WTC11 (cell line): Measurements from ENCODE around the gene SMARCE1. TPM values are rescaled to one million over a fixed set of nuclear protein-coding genes. Genes with fewer than 3 reads are reported as not detected.

Source experiments
- ATAC-seq: fragments of 200-7000 bp; cut with Tn5 transposase; 2 replicates; pipeline ENCODE4 v1.10.0; 2021; ENCODE audit warnings: mild to moderate bottlenecking, moderate library complexity
- CTCF ChIA-PET: fragments of 300-600 bp; sonication (Branson Sonifier 250); formaldehyde crosslinking; loops from one replicate; lab custom pipeline; 2021; ENCODE audit warnings: antibody characterized with exemption; lab: Charles Lee
- POLR2A ChIA-PET: fragments of 350-600 bp; sonication (Branson Sonifier 250); formaldehyde crosslinking; loops from one replicate; lab custom pipeline; 2021; ENCODE audit warnings: antibody characterized with exemption; lab: Charles Lee
- DNase-seq: peaks from one replicate; pipeline ENCODE4 v3.0.0; 2021; ENCODE audit warnings: low spot score
- H3K27ac Mint-ChIP-seq: 2 replicates; pipeline ENCODE4 v1.8.0; 2021; ENCODE audit warnings: mixed read lengths
- H3K27me3 Mint-ChIP-seq: 2 replicates; pipeline ENCODE4 v1.8.0; 2021; ENCODE audit warnings: low read depth, mild to moderate bottlenecking, moderate library complexity, mixed read lengths
- H3K36me3 Mint-ChIP-seq: 2 replicates; pipeline ENCODE4 v1.8.0; 2021; ENCODE audit warnings: mixed read lengths
- H3K4me1 Mint-ChIP-seq: 2 replicates; pipeline ENCODE4 v1.8.0; 2022; ENCODE audit warnings: mixed read lengths
- H3K4me3 Mint-ChIP-seq: 2 replicates; pipeline ENCODE4 v1.8.0; 2021; ENCODE audit warnings: mild to moderate bottlenecking, moderate library complexity, mixed read lengths
- H3K9me3 Mint-ChIP-seq: 2 replicates; pipeline ENCODE4 v1.8.0; 2021; ENCODE audit warnings: mixed read lengths
- FOXP1 ChIP-seq: sonication (generic); formaldehyde crosslinking; IDR thresholded peaks from 2 replicates; pipeline ENCODE4 v1.8.0; 2022; ENCODE audit warnings: missing genetic modification reagents, mild to moderate bottlenecking, moderate library complexity, borderline replicate concordance
- GABPB1 ChIP-seq: sonication (generic); formaldehyde crosslinking; IDR thresholded peaks from 2 replicates; pipeline ENCODE4 v1.8.1; 2023; ENCODE audit warnings: mild to moderate bottlenecking, missing genetic modification reagents
- IRF2 ChIP-seq: sonication (generic); formaldehyde crosslinking; IDR thresholded peaks from 2 replicates; pipeline ENCODE4 v1.8.0; 2022; ENCODE audit warnings: low read depth, missing genetic modification reagents, borderline replicate concordance
- JAZF1 ChIP-seq: fragments of 250-450 bp; sonication (Bioruptor Pico); IDR thresholded peaks from 2 replicates; pipeline ENCODE4 v1.9.0; 2021; ENCODE audit warnings: moderate library complexity, mild to moderate bottlenecking, inconsistent platforms
- MYBL2 ChIP-seq: sonication (generic); formaldehyde crosslinking; IDR thresholded peaks from 2 replicates; pipeline ENCODE4 v1.8.1; 2023; ENCODE audit warnings: mild to moderate bottlenecking, moderate library complexity, missing genetic modification reagents
- NR2C2 ChIP-seq: sonication (generic); formaldehyde crosslinking; IDR thresholded peaks from 2 replicates; pipeline ENCODE4 v1.8.0; 2022; ENCODE audit warnings: mild to moderate bottlenecking, missing genetic modification reagents
- OVOL2 ChIP-seq: fragments of 250-450 bp; sonication (Bioruptor Pico); IDR thresholded peaks from 2 replicates; pipeline ENCODE4 v1.9.0; 2021; ENCODE audit warnings: mild to moderate bottlenecking, borderline replicate concordance
- RORB ChIP-seq: fragments of 250-450 bp; sonication (Bioruptor Pico); IDR thresholded peaks from 2 replicates; pipeline ENCODE4 v1.9.0; 2021; ENCODE audit warnings: mild to moderate bottlenecking
- SMAD4 ChIP-seq: sonication (generic); formaldehyde crosslinking; IDR thresholded peaks from 2 replicates; pipeline ENCODE4 v1.8.0; 2022; ENCODE audit warnings: mild to moderate bottlenecking, missing genetic modification reagents
- TCF7 ChIP-seq: sonication (generic); formaldehyde crosslinking; IDR thresholded peaks from 2 replicates; pipeline ENCODE4 v1.8.0; 2022; ENCODE audit warnings: mild to moderate bottlenecking, low read depth, missing genetic modification reagents, moderate library complexity
- ZNF232 ChIP-seq: sonication (generic); formaldehyde crosslinking; IDR thresholded peaks from 2 replicates; pipeline ENCODE4 v1.8.0; 2022; ENCODE audit warnings: mild to moderate bottlenecking, missing genetic modification reagents
- ZNF671 ChIP-seq: fragments of 250-450 bp; sonication (Bioruptor Pico); IDR thresholded peaks from 2 replicates; pipeline ENCODE4 v1.8.0; 2021; ENCODE audit warnings: mild to moderate bottlenecking
- total RNA-seq: library from RNA; stranded (reverse); gene quantifications from 3 replicates; pipeline ENCODE4 v1.2.3, GENCODE V29; 2021
- TF ChIP-seq, protein P1 (sequence below): sonication (generic); formaldehyde crosslinking; IDR thresholded peaks from 2 replicates; pipeline ENCODE4 v1.8.0; 2022; ENCODE audit warnings: mild to moderate bottlenecking, missing genetic modification reagents
- TF ChIP-seq, protein P2 (sequence below): sonication (generic); formaldehyde crosslinking; IDR thresholded peaks from 2 replicates; pipeline ENCODE4 v1.8.1; 2023; ENCODE audit warnings: mild to moderate bottlenecking, missing genetic modification reagents
- TF ChIP-seq, protein P3 (sequence below): sonication (generic); formaldehyde crosslinking; IDR thresholded peaks from 2 replicates; pipeline ENCODE4 v1.8.1; 2022; ENCODE audit warnings: low read depth, missing genetic modification reagents, borderline replicate concordance
- TF ChIP-seq, protein P4 (sequence below): sonication (generic); formaldehyde crosslinking; conservative IDR thresholded peaks from 2 replicates; pipeline ENCODE4 v1.8.1; 2023; ENCODE audit warnings: mild to moderate bottlenecking, low read depth, missing genetic modification reagents, moderate library complexity
- TF ChIP-seq, protein P5 (sequence below): sonication (generic); formaldehyde crosslinking; IDR thresholded peaks from 2 replicates; pipeline ENCODE4 v1.8.0; 2023; ENCODE audit warnings: missing genetic modification reagents
- TF ChIP-seq, protein P6 (sequence below): sonication (generic); formaldehyde crosslinking; IDR thresholded peaks from 2 replicates; pipeline ENCODE4 v1.8.0; 2023; ENCODE audit warnings: mild to moderate bottlenecking, missing genetic modification reagents
- TF ChIP-seq, protein P7 (sequence below): sonication (generic); formaldehyde crosslinking; IDR thresholded peaks from 2 replicates; pipeline ENCODE4 v1.8.1; 2023; ENCODE audit warnings: mild to moderate bottlenecking, missing genetic modification reagents, borderline replicate concordance

The SMARCE1 gene
- total RNA-seq, 1 experiment from 2014 or later: 109 TPM

DNA sequence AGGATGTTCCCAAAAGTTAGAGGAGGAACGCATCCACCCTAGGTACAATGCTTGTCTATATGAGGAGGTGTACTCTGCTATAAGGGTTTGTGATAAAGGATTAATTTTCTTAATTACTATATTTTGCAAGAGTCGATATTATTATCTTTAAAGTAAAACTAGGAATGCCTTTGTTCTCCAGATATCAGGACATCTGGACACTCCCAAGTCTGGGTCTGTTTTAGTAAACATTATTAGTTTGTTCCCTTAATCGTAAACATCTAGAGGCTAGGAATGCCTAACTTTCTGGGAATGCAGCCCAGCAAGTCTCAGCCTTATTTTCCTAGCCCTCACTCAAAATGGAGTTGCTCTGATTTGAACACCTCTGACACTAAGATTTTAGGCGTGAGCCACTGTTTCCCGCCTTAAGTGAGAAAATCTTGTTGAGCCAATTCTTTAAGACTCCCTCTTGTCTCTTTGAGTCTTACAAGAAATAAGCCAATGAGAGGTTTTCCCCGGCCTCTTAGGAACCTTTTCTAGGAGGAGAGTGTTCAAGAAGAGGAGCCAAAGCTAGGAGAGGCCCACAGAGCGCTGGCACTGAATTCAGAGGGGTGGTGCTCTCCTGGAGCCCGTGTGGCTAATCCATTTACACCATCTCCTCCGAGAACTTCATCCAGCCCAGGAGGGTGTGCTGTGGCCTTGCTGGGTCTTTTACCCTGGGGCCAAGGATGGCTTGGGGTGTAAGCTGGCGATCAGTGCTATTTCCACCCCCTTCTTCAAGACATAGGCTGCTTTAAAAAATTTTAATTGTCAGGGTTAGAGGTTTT is 40.9 kb downstream of the SMARCE1 start:
- CTCF ChIA-PET: interaction anchor here (1.0 to 1.4 kb wide), 3 partner anchors 9 to 47 kb away, joined by 4 to 9 read pairs (median 8); no protein-coding TSS in a partner anchor
- H3K27me3 Mint-ChIP-seq: no peaks in the 10 kb centered on the region; the same call in 1 of the 2 replicates
- H3K36me3 Mint-ChIP-seq: no peaks in the 10 kb centered on the region
- TF ChIP-seq, protein P1, sequence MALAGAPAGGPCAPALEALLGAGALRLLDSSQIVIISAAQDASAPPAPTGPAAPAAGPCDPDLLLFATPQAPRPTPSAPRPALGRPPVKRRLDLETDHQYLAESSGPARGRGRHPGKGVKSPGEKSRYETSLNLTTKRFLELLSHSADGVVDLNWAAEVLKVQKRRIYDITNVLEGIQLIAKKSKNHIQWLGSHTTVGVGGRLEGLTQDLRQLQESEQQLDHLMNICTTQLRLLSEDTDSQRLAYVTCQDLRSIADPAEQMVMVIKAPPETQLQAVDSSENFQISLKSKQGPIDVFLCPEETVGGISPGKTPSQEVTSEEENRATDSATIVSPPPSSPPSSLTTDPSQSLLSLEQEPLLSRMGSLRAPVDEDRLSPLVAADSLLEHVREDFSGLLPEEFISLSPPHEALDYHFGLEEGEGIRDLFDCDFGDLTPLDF: no peak
- TF ChIP-seq SMAD4 (CRISPR knock-in tag) (no peak), MYBL2 (CRISPR knock-in tag) (no peak), JAZF1 (no peak), GABPB1 (no peak), IRF2 (no peak), ZNF232 (CRISPR knock-in tag) (no peak), NR2C2 (CRISPR knock-in tag) (no peak), RORB (CRISPR knock-in tag) (no peak), ZNF671 (no peak), OVOL2 (no peak), FOXP1 (CRISPR knock-in tag) (no peak), TCF7 (no peak)
- TF ChIP-seq, protein P2, sequence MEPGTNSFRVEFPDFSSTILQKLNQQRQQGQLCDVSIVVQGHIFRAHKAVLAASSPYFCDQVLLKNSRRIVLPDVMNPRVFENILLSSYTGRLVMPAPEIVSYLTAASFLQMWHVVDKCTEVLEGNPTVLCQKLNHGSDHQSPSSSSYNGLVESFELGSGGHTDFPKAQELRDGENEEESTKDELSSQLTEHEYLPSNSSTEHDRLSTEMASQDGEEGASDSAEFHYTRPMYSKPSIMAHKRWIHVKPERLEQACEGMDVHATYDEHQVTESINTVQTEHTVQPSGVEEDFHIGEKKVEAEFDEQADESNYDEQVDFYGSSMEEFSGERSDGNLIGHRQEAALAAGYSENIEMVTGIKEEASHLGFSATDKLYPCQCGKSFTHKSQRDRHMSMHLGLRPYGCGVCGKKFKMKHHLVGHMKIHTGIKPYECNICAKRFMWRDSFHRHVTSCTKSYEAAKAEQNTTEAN: no peak
- TF ChIP-seq, protein P3, sequence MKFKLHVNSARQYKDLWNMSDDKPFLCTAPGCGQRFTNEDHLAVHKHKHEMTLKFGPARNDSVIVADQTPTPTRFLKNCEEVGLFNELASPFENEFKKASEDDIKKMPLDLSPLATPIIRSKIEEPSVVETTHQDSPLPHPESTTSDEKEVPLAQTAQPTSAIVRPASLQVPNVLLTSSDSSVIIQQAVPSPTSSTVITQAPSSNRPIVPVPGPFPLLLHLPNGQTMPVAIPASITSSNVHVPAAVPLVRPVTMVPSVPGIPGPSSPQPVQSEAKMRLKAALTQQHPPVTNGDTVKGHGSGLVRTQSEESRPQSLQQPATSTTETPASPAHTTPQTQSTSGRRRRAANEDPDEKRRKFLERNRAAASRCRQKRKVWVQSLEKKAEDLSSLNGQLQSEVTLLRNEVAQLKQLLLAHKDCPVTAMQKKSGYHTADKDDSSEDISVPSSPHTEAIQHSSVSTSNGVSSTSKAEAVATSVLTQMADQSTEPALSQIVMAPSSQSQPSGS: no peak
- TF ChIP-seq, protein P4, sequence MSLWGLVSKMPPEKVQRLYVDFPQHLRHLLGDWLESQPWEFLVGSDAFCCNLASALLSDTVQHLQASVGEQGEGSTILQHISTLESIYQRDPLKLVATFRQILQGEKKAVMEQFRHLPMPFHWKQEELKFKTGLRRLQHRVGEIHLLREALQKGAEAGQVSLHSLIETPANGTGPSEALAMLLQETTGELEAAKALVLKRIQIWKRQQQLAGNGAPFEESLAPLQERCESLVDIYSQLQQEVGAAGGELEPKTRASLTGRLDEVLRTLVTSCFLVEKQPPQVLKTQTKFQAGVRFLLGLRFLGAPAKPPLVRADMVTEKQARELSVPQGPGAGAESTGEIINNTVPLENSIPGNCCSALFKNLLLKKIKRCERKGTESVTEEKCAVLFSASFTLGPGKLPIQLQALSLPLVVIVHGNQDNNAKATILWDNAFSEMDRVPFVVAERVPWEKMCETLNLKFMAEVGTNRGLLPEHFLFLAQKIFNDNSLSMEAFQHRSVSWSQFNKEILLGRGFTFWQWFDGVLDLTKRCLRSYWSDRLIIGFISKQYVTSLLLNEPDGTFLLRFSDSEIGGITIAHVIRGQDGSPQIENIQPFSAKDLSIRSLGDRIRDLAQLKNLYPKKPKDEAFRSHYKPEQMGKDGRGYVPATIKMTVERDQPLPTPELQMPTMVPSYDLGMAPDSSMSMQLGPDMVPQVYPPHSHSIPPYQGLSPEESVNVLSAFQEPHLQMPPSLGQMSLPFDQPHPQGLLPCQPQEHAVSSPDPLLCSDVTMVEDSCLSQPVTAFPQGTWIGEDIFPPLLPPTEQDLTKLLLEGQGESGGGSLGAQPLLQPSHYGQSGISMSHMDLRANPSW (CRISPR knock-in tag): no peak
- TF ChIP-seq, protein P5, sequence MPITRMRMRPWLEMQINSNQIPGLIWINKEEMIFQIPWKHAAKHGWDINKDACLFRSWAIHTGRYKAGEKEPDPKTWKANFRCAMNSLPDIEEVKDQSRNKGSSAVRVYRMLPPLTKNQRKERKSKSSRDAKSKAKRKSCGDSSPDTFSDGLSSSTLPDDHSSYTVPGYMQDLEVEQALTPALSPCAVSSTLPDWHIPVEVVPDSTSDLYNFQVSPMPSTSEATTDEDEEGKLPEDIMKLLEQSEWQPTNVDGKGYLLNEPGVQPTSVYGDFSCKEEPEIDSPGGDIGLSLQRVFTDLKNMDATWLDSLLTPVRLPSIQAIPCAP (CRISPR knock-in tag): no peak
- TF ChIP-seq, protein P6, sequence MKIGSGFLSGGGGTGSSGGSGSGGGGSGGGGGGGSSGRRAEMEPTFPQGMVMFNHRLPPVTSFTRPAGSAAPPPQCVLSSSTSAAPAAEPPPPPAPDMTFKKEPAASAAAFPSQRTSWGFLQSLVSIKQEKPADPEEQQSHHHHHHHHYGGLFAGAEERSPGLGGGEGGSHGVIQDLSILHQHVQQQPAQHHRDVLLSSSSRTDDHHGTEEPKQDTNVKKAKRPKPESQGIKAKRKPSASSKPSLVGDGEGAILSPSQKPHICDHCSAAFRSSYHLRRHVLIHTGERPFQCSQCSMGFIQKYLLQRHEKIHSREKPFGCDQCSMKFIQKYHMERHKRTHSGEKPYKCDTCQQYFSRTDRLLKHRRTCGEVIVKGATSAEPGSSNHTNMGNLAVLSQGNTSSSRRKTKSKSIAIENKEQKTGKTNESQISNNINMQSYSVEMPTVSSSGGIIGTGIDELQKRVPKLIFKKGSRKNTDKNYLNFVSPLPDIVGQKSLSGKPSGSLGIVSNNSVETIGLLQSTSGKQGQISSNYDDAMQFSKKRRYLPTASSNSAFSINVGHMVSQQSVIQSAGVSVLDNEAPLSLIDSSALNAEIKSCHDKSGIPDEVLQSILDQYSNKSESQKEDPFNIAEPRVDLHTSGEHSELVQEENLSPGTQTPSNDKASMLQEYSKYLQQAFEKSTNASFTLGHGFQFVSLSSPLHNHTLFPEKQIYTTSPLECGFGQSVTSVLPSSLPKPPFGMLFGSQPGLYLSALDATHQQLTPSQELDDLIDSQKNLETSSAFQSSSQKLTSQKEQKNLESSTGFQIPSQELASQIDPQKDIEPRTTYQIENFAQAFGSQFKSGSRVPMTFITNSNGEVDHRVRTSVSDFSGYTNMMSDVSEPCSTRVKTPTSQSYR: no peak
- TF ChIP-seq, protein P7, sequence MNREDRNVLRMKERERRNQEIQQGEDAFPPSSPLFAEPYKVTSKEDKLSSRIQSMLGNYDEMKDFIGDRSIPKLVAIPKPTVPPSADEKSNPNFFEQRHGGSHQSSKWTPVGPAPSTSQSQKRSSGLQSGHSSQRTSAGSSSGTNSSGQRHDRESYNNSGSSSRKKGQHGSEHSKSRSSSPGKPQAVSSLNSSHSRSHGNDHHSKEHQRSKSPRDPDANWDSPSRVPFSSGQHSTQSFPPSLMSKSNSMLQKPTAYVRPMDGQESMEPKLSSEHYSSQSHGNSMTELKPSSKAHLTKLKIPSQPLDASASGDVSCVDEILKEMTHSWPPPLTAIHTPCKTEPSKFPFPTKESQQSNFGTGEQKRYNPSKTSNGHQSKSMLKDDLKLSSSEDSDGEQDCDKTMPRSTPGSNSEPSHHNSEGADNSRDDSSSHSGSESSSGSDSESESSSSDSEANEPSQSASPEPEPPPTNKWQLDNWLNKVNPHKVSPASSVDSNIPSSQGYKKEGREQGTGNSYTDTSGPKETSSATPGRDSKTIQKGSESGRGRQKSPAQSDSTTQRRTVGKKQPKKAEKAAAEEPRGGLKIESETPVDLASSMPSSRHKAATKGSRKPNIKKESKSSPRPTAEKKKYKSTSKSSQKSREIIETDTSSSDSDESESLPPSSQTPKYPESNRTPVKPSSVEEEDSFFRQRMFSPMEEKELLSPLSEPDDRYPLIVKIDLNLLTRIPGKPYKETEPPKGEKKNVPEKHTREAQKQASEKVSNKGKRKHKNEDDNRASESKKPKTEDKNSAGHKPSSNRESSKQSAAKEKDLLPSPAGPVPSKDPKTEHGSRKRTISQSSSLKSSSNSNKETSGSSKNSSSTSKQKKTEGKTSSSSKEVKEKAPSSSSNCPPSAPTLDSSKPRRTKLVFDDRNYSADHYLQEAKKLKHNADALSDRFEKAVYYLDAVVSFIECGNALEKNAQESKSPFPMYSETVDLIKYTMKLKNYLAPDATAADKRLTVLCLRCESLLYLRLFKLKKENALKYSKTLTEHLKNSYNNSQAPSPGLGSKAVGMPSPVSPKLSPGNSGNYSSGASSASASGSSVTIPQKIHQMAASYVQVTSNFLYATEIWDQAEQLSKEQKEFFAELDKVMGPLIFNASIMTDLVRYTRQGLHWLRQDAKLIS (CRISPR knock-in tag): no peak
- peaks cover 17% of the 10 kb centered on the region for H3K4me1 Mint-ChIP-seq
- H3K27ac Mint-ChIP-seq: no peak overlapping the region
- ATAC-seq (peak; percentile 60; the same call in 1 of the 2 replicates), DNase-seq (no peak)
- POLR2A ChIA-PET: interaction anchor here (1.0 kb wide), 1 partner anchor 20 kb away, joined by 3 read pairs; no protein-coding TSS in a partner anchor
- H3K4me3 Mint-ChIP-seq: no peak overlapping the region
- no peaks in the 10 kb centered on the region for H3K9me3 Mint-ChIP-seq
